ENCODE measurements around the gene MIEF2. TPM values are rescaled to one million over a fixed set of nuclear protein-coding genes. Genes with fewer than 3 reads are reported as not detected.
A peak's percentile ranks its signal among the peaks of the same experiment; 100 is the strongest.
"Not testable (repeated sequence)": the region's sequence is repeated elsewhere in the genome, so short reads cannot be mapped to it uniquely, and the experiment has no call there.

Gene MIEF2, protein sequence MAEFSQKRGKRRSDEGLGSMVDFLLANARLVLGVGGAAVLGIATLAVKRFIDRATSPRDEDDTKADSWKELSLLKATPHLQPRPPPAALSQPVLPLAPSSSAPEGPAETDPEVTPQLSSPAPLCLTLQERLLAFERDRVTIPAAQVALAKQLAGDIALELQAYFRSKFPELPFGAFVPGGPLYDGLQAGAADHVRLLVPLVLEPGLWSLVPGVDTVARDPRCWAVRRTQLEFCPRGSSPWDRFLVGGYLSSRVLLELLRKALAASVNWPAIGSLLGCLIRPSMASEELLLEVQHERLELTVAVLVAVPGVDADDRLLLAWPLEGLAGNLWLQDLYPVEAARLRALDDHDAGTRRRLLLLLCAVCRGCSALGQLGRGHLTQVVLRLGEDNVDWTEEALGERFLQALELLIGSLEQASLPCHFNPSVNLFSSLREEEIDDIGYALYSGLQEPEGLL
- 21.1 and 23.0 TPM in 2 replicates for total RNA-seq

- FAIRE-seq: no peak
- Histone ChIP-seq H3K4me3 (ENCODE audit: low read depth, low read length) (peak within 1 kb of the TSS; percentile 85), H3K27me3 (ENCODE audit: control insufficient read depth, insufficient read depth, low read length) (no peaks in the 10 kb centered on the region), H3K36me3 (ENCODE audit: control insufficient read depth, insufficient read depth, low read length) (peaks cover 32% of the 10 kb centered on the region)
- peak; percentile 93 for DNase-seq (ENCODE audit: low read depth)
- TF ChIP-seq, protein P1, sequence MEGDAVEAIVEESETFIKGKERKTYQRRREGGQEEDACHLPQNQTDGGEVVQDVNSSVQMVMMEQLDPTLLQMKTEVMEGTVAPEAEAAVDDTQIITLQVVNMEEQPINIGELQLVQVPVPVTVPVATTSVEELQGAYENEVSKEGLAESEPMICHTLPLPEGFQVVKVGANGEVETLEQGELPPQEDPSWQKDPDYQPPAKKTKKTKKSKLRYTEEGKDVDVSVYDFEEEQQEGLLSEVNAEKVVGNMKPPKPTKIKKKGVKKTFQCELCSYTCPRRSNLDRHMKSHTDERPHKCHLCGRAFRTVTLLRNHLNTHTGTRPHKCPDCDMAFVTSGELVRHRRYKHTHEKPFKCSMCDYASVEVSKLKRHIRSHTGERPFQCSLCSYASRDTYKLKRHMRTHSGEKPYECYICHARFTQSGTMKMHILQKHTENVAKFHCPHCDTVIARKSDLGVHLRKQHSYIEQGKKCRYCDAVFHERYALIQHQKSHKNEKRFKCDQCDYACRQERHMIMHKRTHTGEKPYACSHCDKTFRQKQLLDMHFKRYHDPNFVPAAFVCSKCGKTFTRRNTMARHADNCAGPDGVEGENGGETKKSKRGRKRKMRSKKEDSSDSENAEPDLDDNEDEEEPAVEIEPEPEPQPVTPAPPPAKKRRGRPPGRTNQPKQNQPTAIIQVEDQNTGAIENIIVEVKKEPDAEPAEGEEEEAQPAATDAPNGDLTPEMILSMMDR (IDR thresholded peaks at IDR 0.05; ENCODE audit: insufficient read depth, low read length, severe bottlenecking): no peak
Observed at GRCh38 chr17:18260332-18261145, at the start of gene MIEF2. MIEF2 (plus strand) TSS chr17:18260662; CDS start chr17:18262721, 2,059 bp downstream.

- Histone ChIP-seq H3K36me3 (ENCODE audit: control insufficient read depth, insufficient read depth, low read length) (peaks cover 7% of the 10 kb centered on the region), H3K27me3 (ENCODE audit: control insufficient read depth, insufficient read depth, low read length) (no peaks in the 10 kb centered on the region), H3K4me3 (ENCODE audit: low read depth, low read length) (no peak overlapping the region)
- no peak for FAIRE-seq
- TF ChIP-seq, protein P1 (IDR thresholded peaks at IDR 0.05; ENCODE audit: insufficient read depth, low read length, severe bottlenecking): no peak
- DNase-seq (ENCODE audit: low read depth): no peak
Observed at GRCh38 chr17:18213666-18214270, 46.7 kb upstream of the MIEF2 start.

DNA sequence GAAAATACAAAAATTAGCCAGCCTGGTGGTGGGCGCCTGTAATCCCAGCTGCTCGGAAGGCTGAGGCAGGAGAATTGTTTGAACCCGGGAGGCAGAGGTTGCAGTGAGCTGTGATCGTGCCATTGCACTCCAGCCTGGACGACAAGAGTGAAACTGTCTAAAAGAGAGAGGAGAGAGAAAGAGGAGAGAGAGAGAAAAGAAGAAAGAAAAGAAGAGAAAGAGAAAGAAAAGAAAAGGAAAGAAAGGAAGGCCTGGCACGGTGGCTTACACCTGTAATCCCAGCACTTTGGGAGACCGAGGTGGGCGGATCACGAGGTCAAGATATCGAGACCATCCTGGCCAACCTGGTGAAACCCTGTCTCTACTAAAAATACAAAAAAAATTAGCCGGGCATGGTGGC, 43.6 kb upstream of the MIEF2 start:
- H3K4me3 ChIP-seq (ENCODE audit: low read depth, low read length); H3K36me3 ChIP-seq (ENCODE audit: control insufficient read depth, insufficient read depth, low read length); DNase-seq (ENCODE audit: low read depth); H3K27me3 ChIP-seq (ENCODE audit: control insufficient read depth, insufficient read depth, low read length); FAIRE-seq: not testable (repeated sequence)

- TF ChIP-seq, protein P1 (IDR thresholded peaks at IDR 0.05; ENCODE audit: insufficient read depth, low read length, severe bottlenecking): peak; percentile 99
- peak; percentile 70 for FAIRE-seq
- no peaks in the 10 kb centered on the region for H3K36me3 ChIP-seq (ENCODE audit: control insufficient read depth, insufficient read depth, low read length)
- no peaks in the 10 kb centered on the region for H3K27me3 ChIP-seq (ENCODE audit: control insufficient read depth, insufficient read depth, low read length)
- no peak overlapping the region for H3K4me3 ChIP-seq (ENCODE audit: low read depth, low read length)
- peak; percentile 48 for DNase-seq (ENCODE audit: low read depth)
Observed at GRCh38 chr17:18217412-18218015, 42.9 kb upstream of the MIEF2 start.

GRCh38 chr17:18218756-18219415, 41.6 kb upstream of the MIEF2 start:
- TF ChIP-seq, protein P1 (IDR thresholded peaks at IDR 0.05; ENCODE audit: insufficient read depth, low read length, severe bottlenecking): no peak
- Histone ChIP-seq H3K36me3 (ENCODE audit: control insufficient read depth, insufficient read depth, low read length) (no peaks in the 10 kb centered on the region), H3K27me3 (ENCODE audit: control insufficient read depth, insufficient read depth, low read length) (no peaks in the 10 kb centered on the region), H3K4me3 (ENCODE audit: low read depth, low read length) (no peak overlapping the region)
- no peak for DNase-seq (ENCODE audit: low read depth)
- peak; percentile 55 for FAIRE-seq
